Measurements from ENCODE around the gene ARL6IP4. TPM values are rescaled to one million over a fixed set of nuclear protein-coding genes. Genes with fewer than 3 reads are reported as not detected.

Gene ARL6IP4
- total RNA-seq, 1 donor from 2014 or later: 147 TPM

DNA sequence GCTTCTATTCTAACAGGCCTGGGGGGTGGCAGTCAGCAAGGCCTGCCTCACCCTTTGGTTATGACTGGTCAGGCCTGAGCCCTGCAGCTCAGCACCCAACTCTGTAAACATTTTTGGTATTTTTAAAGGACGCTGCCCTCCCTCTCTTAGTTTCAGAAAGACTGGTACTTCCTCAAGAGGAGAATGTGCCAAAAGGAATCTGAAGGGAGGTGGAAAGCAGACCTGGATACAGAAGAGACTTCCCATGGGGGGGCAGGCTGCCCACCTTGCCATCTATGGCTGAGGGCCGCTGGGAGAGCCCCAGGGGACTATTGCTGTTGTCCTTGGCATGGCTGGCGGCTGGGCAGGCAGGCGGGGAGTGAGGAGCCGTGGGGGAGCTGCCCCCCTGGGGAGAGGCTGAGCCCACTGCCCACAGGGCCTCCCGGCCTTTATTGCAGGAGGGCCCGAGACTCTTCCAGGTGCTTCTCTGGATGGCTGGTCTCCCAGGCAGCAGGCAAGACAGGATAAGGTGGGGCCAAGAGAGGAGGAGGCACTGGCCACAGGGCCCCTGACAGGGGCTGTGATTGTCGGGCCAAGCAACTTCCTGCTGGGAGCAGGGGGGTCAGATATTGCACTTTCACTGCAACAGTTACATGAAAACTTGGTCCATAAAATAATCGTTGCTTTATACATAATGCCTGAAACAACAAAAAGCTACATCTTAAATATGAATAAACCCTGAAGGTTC is 3.5 kb downstream of the ARL6IP4 start:
- Histone ChIP-seq H3K36me3 (peaks cover 0 to 31% of the 10 kb centered on the region in 2 donors), H3K4me1 (peaks cover 58% of the 10 kb centered on the region)
- intact Hi-C loops (cut with DNase I): loop anchor here (5.0 kb wide), 1 partner anchor 248 kb away; the partner anchor contains the start of genes MPHOSPH9 and MTRFR

DNA sequence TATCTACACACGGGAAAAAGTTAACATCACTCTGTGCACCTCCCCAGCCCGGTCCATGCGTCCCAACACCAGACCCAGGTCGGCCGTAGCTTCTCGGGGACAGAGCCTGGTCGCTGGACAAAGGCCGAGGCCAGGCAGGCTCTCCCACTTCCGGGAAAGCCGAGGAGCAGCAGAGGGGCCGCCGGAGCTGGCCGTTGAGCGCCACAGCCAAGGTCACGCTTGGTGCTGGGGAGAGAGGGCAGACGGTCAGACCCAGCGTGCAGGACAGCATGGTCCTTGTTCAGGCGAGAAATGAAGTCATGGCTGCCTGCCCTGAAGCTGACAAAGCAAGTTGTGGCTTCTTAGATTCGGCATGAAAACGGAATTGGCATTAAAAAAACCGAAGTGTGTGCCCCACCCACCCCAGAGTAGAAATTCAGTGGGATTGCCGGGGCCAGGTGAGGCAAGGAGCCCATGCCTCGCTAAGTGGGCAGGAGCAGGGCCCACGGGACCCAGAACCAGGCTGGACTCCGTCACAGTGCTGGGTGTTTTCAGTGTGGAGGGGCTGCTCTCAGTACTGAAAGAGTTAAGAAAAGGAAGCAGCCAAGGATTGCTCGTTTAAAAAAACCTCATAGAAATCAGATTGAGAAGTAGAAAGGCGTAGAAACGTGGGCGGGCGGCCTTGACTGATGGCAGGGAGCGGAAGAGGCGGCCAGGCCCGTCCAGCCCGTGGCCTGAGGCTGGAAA is 4.3 kb downstream of the ARL6IP4 start:
- Histone ChIP-seq H3K9me3 (no peaks in the 10 kb centered on the region), H3K27me3 (no peaks in the 10 kb centered on the region), H3K27ac (peak overlapping the region; percentile 83), H3K4me1 (peaks cover 50% of the 10 kb centered on the region), H3K36me3 (peaks cover 0 to 31% of the 10 kb centered on the region in 2 donors), H3K4me3 (peak overlapping the region in 1 of 2 donors; percentile 5)
- TF ChIP-seq, protein P1, sequence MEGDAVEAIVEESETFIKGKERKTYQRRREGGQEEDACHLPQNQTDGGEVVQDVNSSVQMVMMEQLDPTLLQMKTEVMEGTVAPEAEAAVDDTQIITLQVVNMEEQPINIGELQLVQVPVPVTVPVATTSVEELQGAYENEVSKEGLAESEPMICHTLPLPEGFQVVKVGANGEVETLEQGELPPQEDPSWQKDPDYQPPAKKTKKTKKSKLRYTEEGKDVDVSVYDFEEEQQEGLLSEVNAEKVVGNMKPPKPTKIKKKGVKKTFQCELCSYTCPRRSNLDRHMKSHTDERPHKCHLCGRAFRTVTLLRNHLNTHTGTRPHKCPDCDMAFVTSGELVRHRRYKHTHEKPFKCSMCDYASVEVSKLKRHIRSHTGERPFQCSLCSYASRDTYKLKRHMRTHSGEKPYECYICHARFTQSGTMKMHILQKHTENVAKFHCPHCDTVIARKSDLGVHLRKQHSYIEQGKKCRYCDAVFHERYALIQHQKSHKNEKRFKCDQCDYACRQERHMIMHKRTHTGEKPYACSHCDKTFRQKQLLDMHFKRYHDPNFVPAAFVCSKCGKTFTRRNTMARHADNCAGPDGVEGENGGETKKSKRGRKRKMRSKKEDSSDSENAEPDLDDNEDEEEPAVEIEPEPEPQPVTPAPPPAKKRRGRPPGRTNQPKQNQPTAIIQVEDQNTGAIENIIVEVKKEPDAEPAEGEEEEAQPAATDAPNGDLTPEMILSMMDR (IDR thresholded peaks at IDR 0.05): no peak
- TF ChIP-seq POLR2AphosphoS5 (IDR thresholded peaks at IDR 0.05; ENCODE audit: insufficient read depth in 1 of 2, low read depth in 1 of 2) (no peak), POLR2A (IDR thresholded peaks at IDR 0.05) (no peak)
- no peak for DNase-seq (ENCODE audit: extremely low spot score in 2 of 2)
- intact Hi-C loops (cut with DNase I): loop anchor here (5.0 kb wide), 2 partner anchors 178 to 248 kb away; partner anchors contain the start of genes MPHOSPH9 and MTRFR

More for the DNA sequence above, 3.5 kb downstream of the ARL6IP4 start:
- H3K4me3 ChIP-seq: peak overlapping the region in 1 of 2 donors; percentile 5
- H3K9me3 ChIP-seq: no peaks in the 10 kb centered on the region
- DNase-seq (ENCODE audit: extremely low spot score in 2 of 2): no peak
- H3K27me3 ChIP-seq: no peaks in the 10 kb centered on the region
- H3K27ac ChIP-seq: peak overlapping the region; percentile 83
- TF ChIP-seq, protein P1 (IDR thresholded peaks at IDR 0.05): no peak
- TF ChIP-seq POLR2A (IDR thresholded peaks at IDR 0.05): no peak
- no peak for TF ChIP-seq POLR2AphosphoS5 (IDR thresholded peaks at IDR 0.05; ENCODE audit: insufficient read depth in 1 of 2, low read depth in 1 of 2)

DNA sequence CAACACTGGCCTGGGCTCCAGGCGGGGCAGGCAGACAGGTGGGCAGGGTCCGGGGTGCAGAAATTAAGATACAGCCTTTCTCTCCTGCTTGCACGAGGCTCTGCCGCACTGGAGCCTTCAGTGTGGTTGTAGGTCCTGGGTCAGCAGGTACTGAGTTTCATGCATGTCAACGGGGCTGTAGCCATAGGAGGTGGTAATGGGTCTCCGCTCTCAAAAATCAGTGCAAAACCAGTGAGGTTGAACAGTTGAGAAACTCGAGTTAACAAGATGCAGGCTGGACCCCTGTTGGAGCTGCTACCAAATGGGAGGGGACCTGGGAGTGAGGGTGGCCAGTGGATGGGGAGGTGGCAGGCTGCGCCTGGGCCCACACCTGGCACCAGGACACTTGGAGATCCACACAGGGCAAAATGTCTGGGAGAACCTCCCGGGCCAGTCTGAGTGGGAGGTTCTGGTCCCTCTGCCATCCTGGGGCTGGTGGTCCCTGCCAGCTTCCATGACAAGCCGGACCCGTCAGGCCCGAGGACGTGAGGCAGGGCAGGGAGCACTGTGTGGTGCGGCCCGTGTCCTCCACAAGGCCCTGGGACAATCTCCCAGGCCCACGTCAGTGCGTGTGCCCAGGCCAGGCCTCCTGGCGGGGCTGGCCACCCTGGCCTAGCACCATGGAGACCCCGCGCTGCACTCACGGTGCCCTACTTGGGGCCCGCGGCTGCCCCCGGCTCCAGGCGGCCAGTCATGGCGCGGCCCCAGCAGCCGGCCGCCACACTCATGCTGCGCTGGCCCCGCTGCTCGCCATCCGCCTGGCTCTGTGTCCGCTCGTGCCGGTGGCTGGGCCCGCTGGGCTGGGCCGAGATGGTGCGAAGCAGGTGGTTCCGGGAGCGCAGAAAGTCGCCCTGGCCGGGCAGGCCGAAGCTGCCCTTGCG is 5.1 kb downstream of the ARL6IP4 start:
- Histone ChIP-seq H3K4me3 (no peak overlapping the region), H3K4me1 (peaks cover 47% of the 10 kb centered on the region), H3K27me3 (no peaks in the 10 kb centered on the region), H3K9me3 (no peaks in the 10 kb centered on the region), H3K27ac (peak overlapping the region; percentile 83), H3K36me3 (peaks cover 0 to 31% of the 10 kb centered on the region in 2 donors)
- TF ChIP-seq POLR2A (IDR thresholded peaks at IDR 0.05) (no peak), POLR2AphosphoS5 (IDR thresholded peaks at IDR 0.05; ENCODE audit: insufficient read depth in 1 of 2, low read depth in 1 of 2) (no peak)
- TF ChIP-seq, protein P1 (IDR thresholded peaks at IDR 0.05): no peak
- intact Hi-C loops (cut with DNase I): loop anchor here (5.0 kb wide), 1 partner anchor 177 kb away; no protein-coding TSS in a partner anchor
- no peak for DNase-seq (ENCODE audit: extremely low spot score in 2 of 2)

DNA sequence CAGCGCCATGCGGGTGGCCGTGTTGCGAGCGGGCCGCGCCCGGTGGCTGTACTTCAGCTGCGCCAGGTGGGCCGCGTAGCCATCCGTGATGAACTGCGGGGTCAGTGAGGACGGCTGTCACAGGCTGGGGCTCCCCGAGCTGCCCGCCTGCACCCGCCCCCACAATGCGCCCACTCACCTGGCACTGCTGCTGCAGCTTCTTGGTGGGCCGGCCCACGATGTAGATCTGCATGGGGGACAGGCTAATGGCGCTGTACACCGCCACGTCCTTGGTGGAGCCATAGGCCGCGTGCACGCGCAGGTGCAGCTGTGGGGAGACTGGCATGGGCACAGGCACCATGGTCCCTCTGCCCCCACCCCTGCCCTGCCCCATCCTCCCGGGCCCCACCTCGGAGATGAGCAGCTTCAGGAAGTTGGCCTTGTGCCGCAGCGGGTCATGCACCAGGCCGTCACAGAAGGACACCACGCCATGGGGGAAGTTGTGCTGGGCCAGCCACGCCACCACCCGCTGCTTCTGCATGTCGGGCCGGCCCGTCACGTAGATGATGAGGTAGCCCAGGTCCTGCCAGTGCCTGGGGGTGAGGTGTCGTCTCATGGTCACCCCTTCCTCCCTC is 5.9 kb downstream of the ARL6IP4 start:
- DNase-seq (ENCODE audit: extremely low spot score in 2 of 2): no peak
- Histone ChIP-seq H3K9me3 (no peaks in the 10 kb centered on the region), H3K4me1 (peaks cover 42% of the 10 kb centered on the region), H3K27ac (no peak overlapping the region), H3K4me3 (no peak overlapping the region), H3K27me3 (no peaks in the 10 kb centered on the region), H3K36me3 (peaks cover 0 to 31% of the 10 kb centered on the region in 2 donors)
- intact Hi-C loops (cut with DNase I): loop anchor here (5.0 kb wide), 1 partner anchor 176 kb away; no protein-coding TSS in a partner anchor
- TF ChIP-seq POLR2AphosphoS5 (IDR thresholded peaks at IDR 0.05; ENCODE audit: insufficient read depth in 1 of 2, low read depth in 1 of 2): no peak
- TF ChIP-seq POLR2A (IDR thresholded peaks at IDR 0.05): no peak
- TF ChIP-seq, protein P1 (IDR thresholded peaks at IDR 0.05): no peak
